GM23338 (cell line): ENCODE measurements around the gene ERBB4. TPM values are rescaled to one million over a fixed set of nuclear protein-coding genes. Genes with fewer than 3 reads are reported as not detected.

Experiments used
- ATAC-seq: fragments of 200-7000 bp; cut with Tn5 transposase; 3 replicates; pipeline ENCODE4 v1.9.1; 2020
- DNase-seq: peaks from one replicate; pipeline ENCODE4 v3.0.0-alpha.2; 2015; ENCODE audit warnings: low spot score
- H2AFZ ChIP-seq: fragments of 200-600 bp; sonication (generic); 2 replicates; pipeline ENCODE4 v1.8.0; 2016; ENCODE audit warnings: antibody characterized with exemption, mild to moderate bottlenecking, moderate library complexity
- H3F3A ChIP-seq: fragments of 200-600 bp; sonication (generic); replicated peaks from 2 replicates; pipeline ENCODE4 v1.8.0; 2017; ENCODE audit warnings: antibody characterized with exemption, mixed run types, low read depth
- H3K27ac ChIP-seq: fragments of 200-600 bp; sonication (generic); 2 replicates; pipeline ENCODE4 v1.6.1; 2016; ENCODE audit warnings: low read depth
- H3K27me3 ChIP-seq: fragments of 200-600 bp; sonication (generic); 2 replicates; pipeline ENCODE4 v1.8.0; 2016; ENCODE audit warnings: mild to moderate bottlenecking, mixed run types, moderate library complexity; ENCODE audit not compliant: insufficient read depth
- H3K36me3 ChIP-seq: fragments of 200-600 bp; sonication (generic); 2 replicates; pipeline ENCODE4 v1.8.0; 2016; ENCODE audit warnings: mild to moderate bottlenecking; ENCODE audit not compliant: insufficient read depth
- H3K4me1 ChIP-seq: fragments of 200-600 bp; sonication (generic); 2 replicates; pipeline ENCODE4 v1.8.0; 2016; ENCODE audit warnings: mild to moderate bottlenecking, moderate library complexity; ENCODE audit not compliant: insufficient read depth
- H3K4me2 ChIP-seq: fragments of 200-600 bp; sonication (generic); 2 replicates; pipeline ENCODE4 v1.7.1; 2017; ENCODE audit warnings: mixed run types
- H3K4me3 ChIP-seq: fragments of 200-600 bp; sonication (generic); 2 replicates; pipeline ENCODE4 v1.6.1; 2016; ENCODE audit warnings: mixed run types
- H3K79me2 ChIP-seq: fragments of 200-600 bp; sonication (generic); replicated peaks from 2 replicates; pipeline ENCODE4 v1.8.0; 2017; ENCODE audit warnings: mild to moderate bottlenecking; ENCODE audit not compliant: insufficient read depth
- H3K9me2 ChIP-seq: fragments of 200-600 bp; sonication (generic); 2 replicates; pipeline ENCODE4 v1.8.0; 2017; ENCODE audit not compliant: insufficient read depth
- H4K20me1 ChIP-seq: fragments of 200-600 bp; sonication (generic); replicated peaks from 2 replicates; pipeline ENCODE4 v1.8.0; 2017; ENCODE audit warnings: mild to moderate bottlenecking; ENCODE audit not compliant: insufficient read depth
- H3K27ac Mint-ChIP-seq: 2 replicates; pipeline ENCODE4 v1.8.0; 2020; ENCODE audit warnings: inconsistent platforms, mild to moderate bottlenecking, moderate library complexity, mixed read lengths
- H3K27me3 Mint-ChIP-seq: 3 replicates; pipeline ENCODE4 v1.8.0; 2022; ENCODE audit warnings: low read depth, mild to moderate bottlenecking, moderate library complexity, mixed read lengths, inconsistent platforms; ENCODE audit not compliant: insufficient read depth, poor library complexity
- H3K36me3 Mint-ChIP-seq: 3 replicates; pipeline ENCODE4 v1.8.0; 2021; ENCODE audit warnings: low read depth, mild to moderate bottlenecking, inconsistent platforms, moderate library complexity, mixed read lengths
- H3K4me1 Mint-ChIP-seq: 3 replicates; pipeline ENCODE4 v1.8.0; 2020; ENCODE audit warnings: mild to moderate bottlenecking, inconsistent platforms, mixed read lengths
- H3K4me3 Mint-ChIP-seq: 3 replicates; pipeline ENCODE4 v1.8.0; 2021; ENCODE audit warnings: moderate library complexity, mild to moderate bottlenecking, inconsistent platforms, mixed read lengths
- H3K9me3 Mint-ChIP-seq: 3 replicates; pipeline ENCODE4 v1.8.0; 2020; ENCODE audit warnings: moderate library complexity, mild to moderate bottlenecking, inconsistent platforms, mixed read lengths
- CTCF ChIP-seq, 2 experiments: fragments of 200-600 bp in 1 of 2; sonication (generic) in 1 of 2; conservative IDR thresholded peaks; 2 replicates each; pipeline versions ENCODE4 v1.5.1 to v1.6.1; 2016 to 2017; ENCODE audit warnings: antibody characterized with exemption in 2 of 2, low read depth in 2 of 2, mild to moderate bottlenecking in 2 of 2, moderate library complexity in 1 of 2
- ETS1 ChIP-seq: IDR thresholded peaks from 2 replicates; pipeline ENCODE4 v1.6.1; 2016; ENCODE audit warnings: antibody characterized with exemption
- EZH2phosphoT487 ChIP-seq: fragments of 200-600 bp; sonication (generic); IDR thresholded peaks from one replicate; pipeline ENCODE4 v1.8.1; 2018; ENCODE audit warnings: antibody characterized with exemption; ENCODE audit not compliant: unreplicated experiment
- JUNB ChIP-seq: IDR thresholded peaks from one replicate; pipeline ENCODE4 v1.6.1; 2016; ENCODE audit warnings: antibody characterized with exemption; ENCODE audit not compliant: unreplicated experiment
- NANOG ChIP-seq: IDR thresholded peaks from 2 replicates; pipeline ENCODE4 v1.6.1; 2016; ENCODE audit warnings: antibody characterized with exemption, borderline replicate concordance
- ZNF331 ChIP-seq: fragments of 250-450 bp; sonication (Bioruptor Pico); IDR thresholded peaks from 2 replicates; pipeline ENCODE4 v1.5.0; 2020; ENCODE audit warnings: low read depth, mild to moderate bottlenecking, moderate library complexity
- polyA plus RNA-seq: library from polyadenylated mRNA; unstranded; fragments of >200 nt; fragmentation: Nextera tagmentation; extraction: Ambion mirVana; gene quantifications from 2 replicates; pipeline ENCODE4 v1.2.1, GENCODE V29; 2016
- total RNA-seq: library from RNA; depleted of rRNA; stranded (reverse); fragments of >200 nt; shearing (Covaris generic); gene quantifications from 2 replicates; pipeline ENCODE4 v1.2.3, GENCODE V29; 2014

ERBB4 gene
- total and polyA plus RNA-seq, 2 experiments from 2014 or later: 0.73 to 1.1 TPM

DNA sequence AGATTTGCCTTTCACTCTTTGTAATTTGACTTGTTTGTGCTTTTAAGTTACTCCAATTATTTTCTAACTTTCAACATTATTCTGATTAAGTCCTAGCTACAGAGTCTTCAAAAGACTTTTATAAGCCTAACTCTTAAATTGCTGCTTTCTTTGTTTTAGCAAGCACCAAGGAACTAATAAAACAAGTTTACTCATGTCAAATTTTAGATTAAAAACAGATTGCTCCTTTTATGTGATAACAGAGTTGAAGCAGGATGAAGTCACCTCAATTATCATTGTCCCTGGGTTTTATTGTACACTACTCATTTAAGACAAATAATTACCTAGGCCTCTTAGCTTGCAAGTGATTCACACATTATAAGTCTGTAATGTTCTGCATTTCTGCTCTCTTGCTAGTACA is 678.4 kb downstream of the ERBB4 start:
- Histone ChIP-seq H4K20me1 (no peaks in the 10 kb centered on the region), H3K9me2 (no peaks in the 10 kb centered on the region), H3K4me3 (no peak overlapping the region), H3K4me1 (no peaks in the 10 kb centered on the region), H3K4me2 (no peak overlapping the region), H3K79me2 (no peaks in the 10 kb centered on the region), H3F3A (no peaks in the 10 kb centered on the region), H3K27me3 (no peaks in the 10 kb centered on the region), H2AFZ (no peak overlapping the region), H3K36me3 (no peaks in the 10 kb centered on the region), H3K27ac (no peak overlapping the region)
- no peak overlapping the region for H3K27ac Mint-ChIP-seq
- no peak for TF ChIP-seq JUNB
- H3K9me3 Mint-ChIP-seq: peaks cover 12% of the 10 kb centered on the region
- ATAC-seq (no peak), DNase-seq (no peak)
- H3K36me3 Mint-ChIP-seq: peaks cover 8% of the 10 kb centered on the region; the same call in 2 of the 3 replicates
- no peaks in the 10 kb centered on the region for H3K27me3 Mint-ChIP-seq
- no peak overlapping the region for H3K4me3 Mint-ChIP-seq
- no peaks in the 10 kb centered on the region for H3K4me1 Mint-ChIP-seq

GRCh38 chr2:211854832-211855231 is 683.8 kb downstream of the ERBB4 start:
- H3K4me1 Mint-ChIP-seq: no peaks in the 10 kb centered on the region
- H3K27ac Mint-ChIP-seq: no peak overlapping the region
- no peak overlapping the region for H3K27ac ChIP-seq
- H3K9me3 Mint-ChIP-seq: no peaks in the 10 kb centered on the region
- H3K36me3 ChIP-seq: no peaks in the 10 kb centered on the region
- no peaks in the 10 kb centered on the region for H3K36me3 Mint-ChIP-seq
- no peaks in the 10 kb centered on the region for H3K27me3 Mint-ChIP-seq
- H3K4me2 ChIP-seq: no peak overlapping the region
- no peaks in the 10 kb centered on the region for H3K79me2 ChIP-seq
- no peak for TF ChIP-seq JUNB
- no peak for TF ChIP-seq NANOG
- peak in 1 of 2 experiments; percentile 37; a peak in 1 of 4 replicates for TF ChIP-seq CTCF (conservative IDR thresholded peaks at IDR 0.05; ENCODE audit: low read depth in 2 of 2)
- ATAC-seq: no peak
- peak; percentile 21 for DNase-seq
- H3K9me2 ChIP-seq: no peaks in the 10 kb centered on the region
- no peak overlapping the region for H2AFZ ChIP-seq
- no peak overlapping the region for H3K4me3 Mint-ChIP-seq
- H3K4me3 ChIP-seq: no peak overlapping the region
- no peaks in the 10 kb centered on the region for H3K4me1 ChIP-seq
- H4K20me1 ChIP-seq: no peaks in the 10 kb centered on the region
- no peaks in the 10 kb centered on the region for H3F3A ChIP-seq
- H3K27me3 ChIP-seq: no peaks in the 10 kb centered on the region

GRCh38 chr2:211846714-211847113 is 691.9 kb downstream of the ERBB4 start:
- no peak overlapping the region for H3K4me3 ChIP-seq
- no peaks in the 10 kb centered on the region for H4K20me1 ChIP-seq
- DNase-seq (no peak), ATAC-seq (no peak)
- no peaks in the 10 kb centered on the region for H3F3A ChIP-seq
- no peak overlapping the region for H3K4me2 ChIP-seq
- no peak for TF ChIP-seq JUNB
- no peak for TF ChIP-seq EZH2phosphoT487
- no peak for TF ChIP-seq ZNF331
- TF ChIP-seq ETS1: no peak
- H3K27ac ChIP-seq: no peak overlapping the region
- no peaks in the 10 kb centered on the region for H3K9me3 Mint-ChIP-seq
- H3K36me3 Mint-ChIP-seq: no peaks in the 10 kb centered on the region
- H3K9me2 ChIP-seq: no peaks in the 10 kb centered on the region
- H3K4me1 Mint-ChIP-seq: peaks cover 12% of the 10 kb centered on the region; the same call in 2 of the 3 replicates
- H3K36me3 ChIP-seq: no peaks in the 10 kb centered on the region
- H3K4me1 ChIP-seq: no peaks in the 10 kb centered on the region
- no peaks in the 10 kb centered on the region for H3K27me3 Mint-ChIP-seq
- no peak overlapping the region for H3K4me3 Mint-ChIP-seq
- H3K27ac Mint-ChIP-seq: peak overlapping the region; percentile 65; the same call in 1 of the 2 replicates
- H3K79me2 ChIP-seq: no peaks in the 10 kb centered on the region
- H2AFZ ChIP-seq: no peak overlapping the region
- no peaks in the 10 kb centered on the region for H3K27me3 ChIP-seq
